Breast epithelium (tissue), 4 donors: ENCODE results near the gene TMEM141. TPM values are rescaled to one million over a fixed set of nuclear protein-coding genes. Genes with fewer than 3 reads are reported as not detected.

Experiments
- DNase-seq, 2 donors: peaks; one replicate each; pipeline ENCODE4 v3.0.0-alpha.2; 2019; ENCODE audit warnings: low spot score in 2 of 2
- H3K27ac ChIP-seq, 2 donors: fragments of 200-600 bp; sonication (generic) in 1 of 2; one replicate each; pipeline ENCODE4 v1.5.1; 2016 to 2019; ENCODE audit warnings: mild to moderate bottlenecking in 1 of 2
- H3K27me3 ChIP-seq, 2 donors: fragments of 200-600 bp; sonication (generic) in 1 of 2; one replicate each; pipeline versions ENCODE4 v1.5.1 to v1.6.0; 2017 to 2019; ENCODE audit warnings: control low read depth in 1 of 2, mild to moderate bottlenecking in 1 of 2
- H3K36me3 ChIP-seq: fragments of 200-600 bp; one replicate; pipeline ENCODE4 v1.5.1; 2019
- H3K4me1 ChIP-seq, 2 donors: fragments of 200-600 bp; sonication (generic); one replicate each; pipeline ENCODE4 v1.5.1; 2016 to 2019; ENCODE audit warnings: control low read depth in 1 of 2
- H3K4me3 ChIP-seq, 3 donors: fragments of 200-600 bp; sonication (generic); 1 replicate in 2 of 3; 2 replicates in 1 of 3; pipeline ENCODE4 v1.5.1; 2016 to 2019; ENCODE audit warnings: mild to moderate bottlenecking in 3 of 3, moderate library complexity in 2 of 3
- H3K9me3 ChIP-seq, 2 donors: fragments of 200-600 bp; sonication (generic) in 1 of 2; one replicate each; pipeline ENCODE4 v1.5.1; 2016 to 2019; ENCODE audit warnings: control low read depth in 1 of 2
- POLR2A ChIP-seq: fragments of 450-650 bp; IDR thresholded peaks from one replicate; pipeline ENCODE4 v1.6.1; 2016; ENCODE audit warnings: antibody characterized with exemption, mild to moderate bottlenecking, moderate library complexity
- POLR2AphosphoS5 ChIP-seq, 3 donors: sonication (generic); formaldehyde crosslinking; IDR thresholded peaks; one replicate each; pipeline ENCODE4 v1.6.1; 2017; ENCODE audit warnings: antibody characterized with exemption in 3 of 3
- intact Hi-C: fragments of 100-400 bp; cut with DNase I; formaldehyde crosslinking; loops from one replicate; pipeline ENCODE4 v1.15.1; 2023; ENCODE audit warnings: low total_unique reads
- total RNA-seq, 3 donors: library from RNA; depleted of rRNA; stranded (reverse); fragments of >200 nt; gene quantifications; one replicate each; pipeline ENCODE4 v1.1.0, GENCODE V29; 2016
- TF ChIP-seq, protein P1 (sequence below), 3 donors: fragments of 450-650 bp; IDR thresholded peaks; one replicate each; pipeline ENCODE4 v1.5.1; 2016 to 2017; ENCODE audit warnings: antibody characterized with exemption in 3 of 3, mild to moderate bottlenecking in 3 of 3, moderate library complexity in 3 of 3

Gene TMEM141
- total RNA-seq, 3 donors from 2014 or later: 85.8 to 121 (median 103) TPM

DNA sequence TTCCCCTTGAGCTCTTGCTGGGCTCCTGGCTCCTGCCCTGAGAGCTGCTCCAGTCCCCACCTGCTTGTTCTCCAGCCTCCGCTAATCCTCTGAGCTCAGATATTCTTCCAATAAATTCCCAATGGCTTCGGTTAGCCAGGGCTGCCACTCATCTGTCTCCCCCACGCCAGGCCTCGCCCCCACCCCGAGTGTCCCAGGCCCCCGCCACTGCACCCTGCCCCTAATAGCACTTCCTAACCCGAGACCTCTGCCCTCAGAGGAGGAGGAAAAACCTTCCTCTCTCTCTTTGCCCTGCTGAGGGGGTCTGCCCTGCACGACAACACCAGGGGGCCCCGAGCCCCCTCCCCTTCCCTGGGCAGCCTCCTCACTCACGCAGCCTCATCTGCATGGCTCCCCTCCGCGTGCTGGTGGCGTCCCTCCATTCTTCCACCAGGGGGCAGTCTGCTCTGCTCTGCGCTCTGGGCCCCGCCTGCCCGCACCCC, 21.4 kb upstream of the TMEM141 start:
- H3K4me1 ChIP-seq: no peaks in the 10 kb centered on the region
- TF ChIP-seq POLR2A (no peak), POLR2AphosphoS5 (IDR thresholded peaks at IDR 0.05) (no peak)
- TF ChIP-seq, protein P1, sequence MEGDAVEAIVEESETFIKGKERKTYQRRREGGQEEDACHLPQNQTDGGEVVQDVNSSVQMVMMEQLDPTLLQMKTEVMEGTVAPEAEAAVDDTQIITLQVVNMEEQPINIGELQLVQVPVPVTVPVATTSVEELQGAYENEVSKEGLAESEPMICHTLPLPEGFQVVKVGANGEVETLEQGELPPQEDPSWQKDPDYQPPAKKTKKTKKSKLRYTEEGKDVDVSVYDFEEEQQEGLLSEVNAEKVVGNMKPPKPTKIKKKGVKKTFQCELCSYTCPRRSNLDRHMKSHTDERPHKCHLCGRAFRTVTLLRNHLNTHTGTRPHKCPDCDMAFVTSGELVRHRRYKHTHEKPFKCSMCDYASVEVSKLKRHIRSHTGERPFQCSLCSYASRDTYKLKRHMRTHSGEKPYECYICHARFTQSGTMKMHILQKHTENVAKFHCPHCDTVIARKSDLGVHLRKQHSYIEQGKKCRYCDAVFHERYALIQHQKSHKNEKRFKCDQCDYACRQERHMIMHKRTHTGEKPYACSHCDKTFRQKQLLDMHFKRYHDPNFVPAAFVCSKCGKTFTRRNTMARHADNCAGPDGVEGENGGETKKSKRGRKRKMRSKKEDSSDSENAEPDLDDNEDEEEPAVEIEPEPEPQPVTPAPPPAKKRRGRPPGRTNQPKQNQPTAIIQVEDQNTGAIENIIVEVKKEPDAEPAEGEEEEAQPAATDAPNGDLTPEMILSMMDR (IDR thresholded peaks at IDR 0.05): peak in 1 of 3 donors; percentile 24
- intact Hi-C loops: no loop called here
- H3K9me3 ChIP-seq: peaks cover 7 to 13% of the 10 kb centered on the region in 2 donors
- no peak overlapping the region for H3K27ac ChIP-seq
- H3K4me3 ChIP-seq: no peak overlapping the region
- peaks cover 0 to 17% of the 10 kb centered on the region in 2 donors for H3K27me3 ChIP-seq
- H3K36me3 ChIP-seq: no peaks in the 10 kb centered on the region
- no peak for DNase-seq

DNA sequence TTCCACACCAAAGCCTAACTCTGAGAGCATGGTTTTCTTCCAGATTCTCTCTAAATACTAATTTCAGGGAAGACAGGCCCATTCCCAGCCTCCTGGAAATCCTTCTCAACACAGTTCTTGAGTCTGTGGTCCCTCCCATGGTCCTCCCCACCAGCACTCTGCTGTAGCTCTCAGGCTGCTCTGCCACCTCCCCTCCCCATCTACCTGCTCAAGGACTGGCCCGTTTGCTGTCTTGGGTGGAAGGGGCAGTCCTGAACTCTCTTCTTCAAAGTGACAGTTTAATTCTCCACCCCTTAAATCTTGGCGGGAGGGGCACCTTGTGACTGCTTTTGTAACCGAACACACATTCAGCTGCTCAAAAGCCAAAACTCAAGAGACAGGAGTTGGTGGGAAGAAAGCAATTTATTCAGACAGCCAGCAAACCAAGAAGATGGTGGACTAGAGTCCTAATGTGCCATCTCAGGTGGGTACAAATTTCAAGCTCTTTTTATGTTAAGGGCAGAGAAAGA, 19.2 kb upstream of the TMEM141 start:
- H3K4me1 ChIP-seq: no peaks in the 10 kb centered on the region
- intact Hi-C loops: no loop called here
- H3K4me3 ChIP-seq: no peak overlapping the region
- TF ChIP-seq POLR2AphosphoS5 (IDR thresholded peaks at IDR 0.05): no peak
- TF ChIP-seq, protein P1 (IDR thresholded peaks at IDR 0.05): no peak
- TF ChIP-seq POLR2A: no peak
- H3K27ac ChIP-seq: no peak overlapping the region
- DNase-seq: no peak
- peaks cover 0 to 12% of the 10 kb centered on the region in 2 donors for H3K27me3 ChIP-seq
- no peaks in the 10 kb centered on the region for H3K36me3 ChIP-seq
- H3K9me3 ChIP-seq: peaks cover 7 to 13% of the 10 kb centered on the region in 2 donors

DNA sequence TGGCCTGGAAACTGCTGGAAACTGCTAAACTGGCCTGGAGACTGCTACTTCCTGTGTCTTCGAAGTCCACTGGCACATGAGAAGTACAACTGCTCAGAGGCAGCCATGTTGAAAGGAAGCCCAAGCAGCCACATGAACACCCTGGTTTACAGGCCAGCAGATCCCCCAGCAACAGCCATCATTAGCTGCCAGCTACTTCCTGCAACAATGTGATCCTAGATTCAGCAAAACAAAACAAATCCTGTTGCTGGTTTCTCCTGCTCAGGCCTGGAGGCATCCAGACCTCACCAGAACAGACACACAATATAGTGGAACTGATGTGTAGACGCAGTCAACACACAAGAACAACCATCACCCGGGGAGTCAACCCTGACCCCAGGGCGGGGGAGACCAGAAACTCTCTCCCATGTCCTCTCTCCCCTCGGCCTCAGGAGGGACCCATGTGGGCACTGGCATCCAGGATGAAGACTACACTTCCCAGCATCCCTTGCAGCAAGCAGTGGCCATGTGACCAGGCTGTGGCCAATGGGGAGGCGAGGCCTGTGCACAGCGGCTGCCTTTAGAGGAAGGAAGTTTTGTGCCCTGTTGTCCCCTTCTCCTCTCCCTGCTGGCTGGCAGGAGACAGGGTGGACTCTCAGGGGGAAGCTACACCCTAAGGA, 17.6 kb upstream of the TMEM141 start:
- no peak overlapping the region for H3K4me3 ChIP-seq
- no peak for DNase-seq
- H3K4me1 ChIP-seq: no peaks in the 10 kb centered on the region
- no peak overlapping the region for H3K27ac ChIP-seq
- no peaks in the 10 kb centered on the region for H3K27me3 ChIP-seq
- intact Hi-C loops: no loop called here
- H3K9me3 ChIP-seq: peaks cover 7 to 13% of the 10 kb centered on the region in 2 donors
- TF ChIP-seq POLR2AphosphoS5 (IDR thresholded peaks at IDR 0.05) (no peak), POLR2A (no peak)
- TF ChIP-seq, protein P1 (IDR thresholded peaks at IDR 0.05): no peak
- no peaks in the 10 kb centered on the region for H3K36me3 ChIP-seq

DNA sequence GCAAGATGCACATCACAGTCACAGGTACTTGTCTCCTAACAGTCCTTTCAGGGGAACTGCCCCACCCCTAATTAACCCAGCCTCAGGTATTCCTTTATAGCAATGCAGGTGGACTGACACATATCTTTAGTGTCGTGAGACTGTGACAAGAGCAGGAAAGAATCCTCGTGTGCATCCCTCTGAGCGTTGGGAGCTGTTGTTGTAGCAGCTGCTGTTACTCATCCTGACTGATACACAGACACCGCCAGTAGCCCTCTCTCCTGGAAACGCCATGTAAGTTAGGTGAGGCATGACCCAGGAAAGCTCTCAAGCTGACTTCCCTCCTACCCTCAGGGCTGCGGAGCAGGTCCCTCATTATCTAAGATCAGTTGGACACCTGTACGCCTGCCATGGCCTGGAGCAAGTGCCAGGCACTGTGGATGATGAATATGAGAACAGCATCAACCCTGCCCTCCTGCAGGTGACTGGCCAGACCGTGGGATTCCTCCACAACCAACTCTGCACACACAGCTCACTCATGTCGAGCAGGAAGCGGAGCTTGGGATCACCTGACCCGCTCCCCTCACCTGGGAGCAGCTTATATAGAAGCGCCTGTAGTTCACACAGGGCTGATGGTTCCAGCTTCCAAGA, 16.6 kb upstream of the TMEM141 start:
- intact Hi-C loops: no loop called here
- no peak for TF ChIP-seq POLR2A
- TF ChIP-seq, protein P1 (IDR thresholded peaks at IDR 0.05): no peak
- no peak for TF ChIP-seq POLR2AphosphoS5 (IDR thresholded peaks at IDR 0.05)
- Histone ChIP-seq H3K9me3 (peaks cover 7 to 13% of the 10 kb centered on the region in 2 donors), H3K36me3 (no peaks in the 10 kb centered on the region), H3K4me1 (no peaks in the 10 kb centered on the region), H3K27ac (no peak overlapping the region), H3K27me3 (no peaks in the 10 kb centered on the region), H3K4me3 (no peak overlapping the region)
- DNase-seq: no peak

DNA sequence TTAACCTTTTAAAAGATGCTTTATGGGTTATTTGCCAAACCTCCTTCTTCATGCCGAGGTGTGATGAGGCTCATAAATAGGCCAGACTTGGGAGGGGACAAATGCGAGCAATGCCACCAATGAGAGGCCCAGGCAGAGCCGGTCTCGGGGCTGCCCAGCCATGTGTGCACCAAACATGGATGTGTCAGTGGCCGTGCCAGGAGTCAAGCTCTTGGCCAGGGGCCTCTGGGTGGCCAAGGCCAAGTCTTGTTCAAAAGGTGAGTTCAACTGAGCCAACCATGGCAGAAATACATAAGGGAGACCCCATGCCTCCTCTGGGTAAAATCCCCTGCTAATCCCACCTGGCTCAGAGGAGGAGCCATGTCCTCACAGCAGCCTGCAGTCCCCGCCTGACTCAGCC, 16.0 kb upstream of the TMEM141 start:
- peaks cover 7 to 13% of the 10 kb centered on the region in 2 donors for H3K9me3 ChIP-seq
- intact Hi-C loops: no loop called here
- H3K4me1 ChIP-seq: no peaks in the 10 kb centered on the region
- no peak overlapping the region for H3K4me3 ChIP-seq
- H3K36me3 ChIP-seq: no peaks in the 10 kb centered on the region
- no peak overlapping the region for H3K27ac ChIP-seq
- no peak for DNase-seq
- no peaks in the 10 kb centered on the region for H3K27me3 ChIP-seq
- TF ChIP-seq POLR2AphosphoS5 (IDR thresholded peaks at IDR 0.05) (no peak), POLR2A (no peak)
- TF ChIP-seq, protein P1 (IDR thresholded peaks at IDR 0.05): no peak
